Amniotic stem cell (primary cell): Measurements from ENCODE around the gene CXCL1.

Source experiments
- DNase-seq: peaks from one replicate; lab custom pipeline; 2025; lab: John Stamatoyannopoulos, UW

Gene CXCL1

DNA sequence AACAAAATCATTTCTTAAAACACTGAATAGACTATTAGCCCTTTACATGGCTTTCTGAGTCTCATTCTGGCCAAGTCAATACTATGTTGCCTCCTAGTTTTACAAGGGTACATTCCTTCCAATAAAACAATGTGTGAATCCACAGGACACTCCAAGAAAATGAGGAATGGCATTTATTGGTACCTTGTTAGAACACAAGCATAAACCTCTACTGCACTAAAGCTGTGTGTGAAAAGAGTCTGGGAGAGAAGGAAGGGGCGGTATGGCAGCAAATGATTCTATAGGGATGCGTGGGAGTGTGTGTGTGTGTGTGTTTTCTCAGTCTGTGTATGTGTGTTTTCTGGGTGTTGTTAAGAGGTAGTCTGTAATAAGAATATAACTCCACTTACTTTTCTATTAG lies 48.9 kb downstream of the CXCL1 start:
- no peak for DNase-seq

DNA sequence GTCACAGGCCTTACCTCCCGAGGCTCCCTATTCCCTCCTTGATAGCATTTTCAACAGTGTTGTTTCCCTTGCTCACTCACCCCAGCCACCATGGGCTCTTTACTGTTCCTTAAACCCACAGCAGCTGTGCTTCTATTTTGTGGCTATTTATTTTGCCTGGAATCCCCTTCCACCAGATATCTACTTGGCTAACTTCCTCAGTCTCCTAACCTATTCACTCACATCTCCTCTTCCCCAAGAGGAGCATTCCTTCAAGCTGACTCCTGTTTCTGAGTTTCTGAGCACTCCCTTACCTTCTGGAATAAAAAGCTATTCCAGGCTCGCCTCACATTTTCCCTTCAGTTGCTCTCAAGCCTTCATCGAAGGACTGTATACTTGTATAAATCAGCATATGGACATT lies 50.5 kb downstream of the CXCL1 start:
- DNase-seq = no peak
